Smooth muscle cell (in vitro differentiated cells): ENCODE results near the gene NSD2. TPM values are rescaled to one million over a fixed set of nuclear protein-coding genes. Genes with fewer than 3 reads are reported as not detected.

ENCODE experiments used
- DNase-seq: peaks from one replicate; lab custom pipeline; 2025; ENCODE audit not compliant: unreplicated experiment; lab: John Stamatoyannopoulos, UW
- H2AFZ ChIP-seq: fragments of 200-600 bp; sonication (generic); 2 replicates; pipeline ENCODE4 v1.6.0; 2016; ENCODE audit warnings: antibody characterized with exemption, low read depth, mild to moderate bottlenecking
- H3F3A ChIP-seq: fragments of 200-600 bp; sonication (generic); 2 replicates; pipeline ENCODE4 v1.6.0; 2017; ENCODE audit warnings: antibody characterized with exemption, low read depth
- H3K27ac ChIP-seq: fragments of 200-600 bp; sonication (generic); 2 replicates; pipeline ENCODE4 v1.5.1; 2016; ENCODE audit warnings: low read depth, mild to moderate bottlenecking
- H3K27me3 ChIP-seq: fragments of 200-600 bp; sonication (generic); 2 replicates; pipeline ENCODE4 v1.6.1; 2016; ENCODE audit warnings: low read depth, mild to moderate bottlenecking
- H3K36me3 ChIP-seq: fragments of 200-600 bp; sonication (generic); 2 replicates; pipeline ENCODE4 v1.5.1; 2016; ENCODE audit warnings: low read depth
- H3K4me1 ChIP-seq: fragments of 200-600 bp; sonication (generic); 2 replicates; pipeline ENCODE4 v1.5.1; 2016; ENCODE audit warnings: low read depth
- H3K4me2 ChIP-seq: fragments of 200-600 bp; sonication (generic); 2 replicates; pipeline ENCODE4 v1.6.0; 2016; ENCODE audit warnings: mild to moderate bottlenecking
- H3K4me3 ChIP-seq: fragments of 200-600 bp; sonication (generic); 2 replicates; pipeline ENCODE4 v1.5.1; 2016; ENCODE audit warnings: mild to moderate bottlenecking
- H3K79me2 ChIP-seq: fragments of 200-600 bp; sonication (generic); 2 replicates; pipeline ENCODE4 v1.6.0; 2016; ENCODE audit warnings: low read depth, mild to moderate bottlenecking
- H3K9ac ChIP-seq: fragments of 200-600 bp; sonication (generic); 2 replicates; pipeline ENCODE4 v1.6.0; 2016; ENCODE audit warnings: low read depth
- H3K9me3 ChIP-seq: fragments of 200-600 bp; sonication (generic); replicated peaks from 2 replicates; pipeline ENCODE4 v1.5.1; 2016; ENCODE audit warnings: low read depth
- H4K20me1 ChIP-seq: fragments of 200-600 bp; sonication (generic); 2 replicates; pipeline ENCODE4 v1.6.0; 2016; ENCODE audit warnings: low read depth
- CTCF ChIP-seq: fragments of 200-600 bp; sonication (generic); IDR thresholded peaks from 2 replicates; pipeline ENCODE4 v1.5.1; 2017; ENCODE audit warnings: borderline replicate concordance, mild to moderate bottlenecking, antibody characterized with exemption; ENCODE audit not compliant: insufficient read depth, poor library complexity, severe bottlenecking
- WGBS: methylation state at CpG from one replicate; pipeline ENCODE4 v1.1.7; 2016; ENCODE audit warnings: low lambda C conversion rate; 5-methylcytosine and 5-hydroxymethylcytosine counted together
- polyA plus RNA-seq: library from polyadenylated mRNA; unstranded; fragments of >200 nt; fragmentation: Nextera tagmentation; extraction: Ambion mirVana; gene quantifications from 2 replicates; pipeline ENCODE4 v1.2.1, GENCODE V29; 2016
- total RNA-seq: library from RNA; depleted of rRNA; stranded (reverse); fragments of >200 nt; gene quantifications from 2 replicates; pipeline ENCODE4 v1.2.3, GENCODE V29; 2014

NSD2 gene
- total and polyA plus RNA-seq, 2 experiments from 2014 or later: 13.0 to 15.0 TPM

GRCh38 chr4:1873776-1874175 lies 2.6 kb downstream of the NSD2 start:
- H3K36me3 ChIP-seq: no peaks in the 10 kb centered on the region
- no peak for TF ChIP-seq CTCF
- no peak overlapping the region for H2AFZ ChIP-seq
- no peak overlapping the region for H3K27ac ChIP-seq
- peaks cover 4% of the 10 kb centered on the region for H3F3A ChIP-seq
- no peaks in the 10 kb centered on the region for H3K9me3 ChIP-seq
- no peak overlapping the region for H3K4me3 ChIP-seq
- WGBS: 86% methylated on average over 3 of the region's 3 CpGs
- no peak overlapping the region for H3K4me2 ChIP-seq
- H3K4me1 ChIP-seq: peaks cover 16% of the 10 kb centered on the region
- H3K9ac ChIP-seq: no peak overlapping the region
- DNase-seq: no peak
- H3K79me2 ChIP-seq: peaks cover 68% of the 10 kb centered on the region
- H4K20me1 ChIP-seq: peaks cover 51% of the 10 kb centered on the region
- H3K27me3 ChIP-seq: no peaks in the 10 kb centered on the region

GRCh38 chr4:1874201-1874600 lies 3.0 kb downstream of the NSD2 start:
- peaks cover 16% of the 10 kb centered on the region for H3K4me1 ChIP-seq
- WGBS: 85% methylated on average over 3 of the region's 3 CpGs
- no peak overlapping the region for H3K4me2 ChIP-seq
- no peak overlapping the region for H3K27ac ChIP-seq
- H3F3A ChIP-seq: peaks cover 4% of the 10 kb centered on the region
- no peak overlapping the region for H2AFZ ChIP-seq
- H3K36me3 ChIP-seq: no peaks in the 10 kb centered on the region
- no peak overlapping the region for H3K9ac ChIP-seq
- no peaks in the 10 kb centered on the region for H3K9me3 ChIP-seq
- no peak for TF ChIP-seq CTCF
- no peak overlapping the region for H3K4me3 ChIP-seq
- no peak for DNase-seq
- no peaks in the 10 kb centered on the region for H3K27me3 ChIP-seq
- peaks cover 52% of the 10 kb centered on the region for H4K20me1 ChIP-seq
- H3K79me2 ChIP-seq: peaks cover 71% of the 10 kb centered on the region

- Histone ChIP-seq H3K79me2 (peaks cover 93% of the 10 kb centered on the region), H3K9me3 (no peaks in the 10 kb centered on the region), H4K20me1 (peaks cover 44% of the 10 kb centered on the region), H3K27ac (no peak overlapping the region), H3K4me3 (no peak overlapping the region), H3K4me1 (no peaks in the 10 kb centered on the region), H3K9ac (no peak overlapping the region), H3F3A (no peaks in the 10 kb centered on the region), H3K4me2 (no peak overlapping the region), H3K36me3 (no peaks in the 10 kb centered on the region), H2AFZ (no peak overlapping the region), H3K27me3 (no peaks in the 10 kb centered on the region)
- no peak for DNase-seq
- 98% methylated on average over 4 of the region's 4 CpGs for WGBS
- no peak for TF ChIP-seq CTCF
Measured at GRCh38 chr4:1879485-1879884, 8.3 kb downstream of the NSD2 start.

GRCh38 chr4:1880332-1880731 lies 9.1 kb downstream of the NSD2 start:
- Histone ChIP-seq H3K9ac (no peak overlapping the region), H4K20me1 (peaks cover 41% of the 10 kb centered on the region), H3K4me1 (no peaks in the 10 kb centered on the region), H3K27ac (no peak overlapping the region), H3K9me3 (no peaks in the 10 kb centered on the region), H3K36me3 (no peaks in the 10 kb centered on the region), H2AFZ (no peak overlapping the region), H3K4me3 (no peak overlapping the region), H3K4me2 (no peak overlapping the region), H3K27me3 (no peaks in the 10 kb centered on the region), H3K79me2 (peaks cover 93% of the 10 kb centered on the region), H3F3A (no peaks in the 10 kb centered on the region)
- no peak for DNase-seq
- no peak for TF ChIP-seq CTCF
- 82% methylated on average over 1 of the region's 1 CpG for whole genome bisulfite sequencing
